Fibroblast of villous mesenchyme (primary cell): ENCODE measurements around the gene ANO2. TPM values are rescaled to one million over a fixed set of nuclear protein-coding genes. Genes with fewer than 3 reads are reported as not detected.

ENCODE experiments used
- DNase-seq: peaks from one replicate; pipeline ENCODE4 v3.0.0-alpha.2; 2010; ENCODE audit warnings: low read depth
- H3K4me3 ChIP-seq: 2 replicates; pipeline ENCODE4 v1.5.1; 2011; ENCODE audit warnings: low read depth, mild to moderate bottlenecking, low read length
- CTCF ChIP-seq: IDR thresholded peaks from 2 replicates; pipeline ENCODE4 v1.5.1; 2012; ENCODE audit warnings: low read depth, mild to moderate bottlenecking, low read length; ENCODE audit not compliant: insufficient read depth
- total RNA-seq: library from RNA; depleted of rRNA; stranded (reverse); fragments of >200 nt; gene quantifications from 2 replicates; pipeline ENCODE4 v1.2.3, GENCODE V29; 2012

ANO2 gene
- total RNA-seq, 1 donor: 0.43 TPM

- H3K4me3 ChIP-seq: no peak overlapping the region
- no peak for TF ChIP-seq CTCF
- DNase-seq: no peak
Measured at GRCh38 chr12:5628501-5628900, 316.6 kb downstream of the ANO2 start.

DNA sequence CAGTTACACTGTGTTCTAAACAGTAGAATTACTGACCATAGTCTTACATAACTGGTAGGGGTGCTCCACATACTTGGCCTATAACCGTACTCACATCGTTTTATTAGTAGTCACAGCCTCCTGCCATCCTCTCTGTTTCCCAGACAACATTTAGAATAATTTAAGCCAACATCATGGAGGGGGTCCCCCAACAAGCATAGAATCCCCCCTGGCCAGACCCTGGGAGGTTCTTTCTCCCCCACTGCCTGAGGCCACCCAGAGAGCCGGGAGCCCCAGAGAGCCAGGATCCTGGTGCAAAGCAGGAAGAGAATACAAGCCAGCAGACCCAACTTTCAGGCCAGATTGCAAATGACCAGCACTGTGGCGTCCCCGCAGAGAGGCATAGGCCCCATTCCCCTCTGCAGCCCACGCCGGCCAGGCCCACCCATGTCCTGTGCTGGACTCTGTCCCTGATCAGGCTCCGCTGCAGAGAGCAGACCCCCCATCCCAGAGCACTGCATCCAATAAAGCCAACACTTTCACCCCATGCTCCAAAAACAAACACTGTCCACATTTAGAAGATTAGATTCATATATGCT, 317.9 kb downstream of the ANO2 start:
- DNase-seq: no peak
- no peak for TF ChIP-seq CTCF

DNA sequence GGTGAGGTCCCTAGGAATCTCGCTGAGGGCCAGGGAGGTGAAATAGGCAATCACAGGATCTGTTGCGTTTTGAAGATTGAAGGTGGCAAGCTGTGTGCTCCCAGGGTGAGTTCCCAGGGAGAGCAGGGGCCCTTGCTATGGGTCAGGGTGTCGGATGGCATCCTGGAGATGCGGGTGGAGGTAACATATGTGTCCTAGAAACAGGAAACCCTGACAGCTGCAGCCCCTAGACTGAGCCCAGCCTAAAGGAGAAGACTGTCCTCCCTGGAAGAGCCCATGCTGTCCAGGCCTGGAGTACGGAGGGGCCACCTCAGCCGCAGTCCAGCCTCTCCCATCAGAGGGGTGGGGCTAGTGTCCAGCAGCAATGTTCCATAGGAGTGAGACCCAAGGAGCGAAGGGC, 318.9 kb downstream of the ANO2 start:
- no peak for DNase-seq
- no peak for TF ChIP-seq CTCF
- H3K4me3 ChIP-seq: no peak overlapping the region

More for the DNA sequence above, 317.9 kb downstream of the ANO2 start:
- H3K4me3 ChIP-seq: no peak overlapping the region

GRCh38 chr12:5624486-5625272, 320.4 kb downstream of the ANO2 start:
- no peak for DNase-seq
- no peak for TF ChIP-seq CTCF
- no peak overlapping the region for H3K4me3 ChIP-seq

DNA sequence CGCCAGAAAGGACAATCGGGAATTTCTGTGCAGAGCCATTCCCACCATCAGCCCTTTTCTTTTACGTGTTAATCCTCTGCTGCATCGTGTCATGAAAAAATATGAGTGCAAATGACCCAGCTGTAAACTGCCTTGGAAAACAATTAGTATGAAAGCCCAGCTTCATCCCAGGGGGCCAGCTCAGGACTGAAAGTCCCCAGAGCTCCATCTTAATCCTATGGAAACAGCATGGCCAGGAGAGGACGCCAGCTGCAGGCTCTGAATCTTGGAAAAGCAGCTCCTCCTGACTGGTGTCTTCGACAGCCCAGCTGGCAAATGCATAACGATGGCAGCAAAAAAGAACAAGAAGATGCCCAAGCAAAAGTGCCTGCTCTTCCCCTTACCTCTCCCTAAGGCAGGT, 321.6 kb downstream of the ANO2 start:
- TF ChIP-seq CTCF: no peak
- DNase-seq: no peak
- no peak overlapping the region for H3K4me3 ChIP-seq

DNA sequence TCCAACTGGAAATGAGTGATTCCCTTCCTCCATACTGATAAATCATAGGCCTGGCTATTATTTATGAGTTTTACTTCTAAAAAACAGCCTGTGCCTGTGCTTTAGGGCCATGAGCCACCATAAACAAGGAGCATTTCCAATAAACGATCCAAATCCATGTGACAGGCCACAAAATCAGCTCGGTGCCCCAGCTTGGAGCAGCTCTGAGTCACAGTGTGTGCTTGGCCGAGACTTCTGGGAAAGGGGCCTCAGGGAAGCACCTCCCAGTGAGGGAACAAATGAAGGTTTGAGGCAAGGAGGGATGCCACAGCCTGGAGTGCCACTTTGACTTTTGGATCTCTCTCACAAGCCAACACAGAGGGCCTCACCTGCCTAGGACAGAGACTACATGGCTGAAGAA, 322.8 kb downstream of the ANO2 start:
- no peak for DNase-seq

More for the DNA sequence above, 322.8 kb downstream of the ANO2 start:
- no peak for TF ChIP-seq CTCF
- no peak overlapping the region for H3K4me3 ChIP-seq
